CD4-positive, alpha-beta T cell treated with Interferon gamma for 1 hour (primary cell): ENCODE measurements around the gene TOGARAM1.
"Not testable (repeated sequence)": the region's sequence is repeated elsewhere in the genome, so short reads cannot be mapped to it uniquely, and the experiment has no call there.

Source experiments
- DNase-seq: peaks from one replicate; pipeline ENCODE4 v3.0.0-alpha.2; 2020

The TOGARAM1 gene

GRCh38 chr14:45041641-45042040 lies 79.7 kb downstream of the TOGARAM1 start:
- DNase-seq, result no peak

- no peak for DNase-seq
These were observed 82.6 kb downstream of the TOGARAM1 start for GRCh38 chr14:45044638-45045037.

- DNase-seq, result no peak
These were observed 86.4 kb downstream of the TOGARAM1 start for GRCh38 chr14:45048385-45048784.

- no peak for DNase-seq
These were observed 89.2 kb downstream of the TOGARAM1 start for GRCh38 chr14:45051180-45051579.

DNA sequence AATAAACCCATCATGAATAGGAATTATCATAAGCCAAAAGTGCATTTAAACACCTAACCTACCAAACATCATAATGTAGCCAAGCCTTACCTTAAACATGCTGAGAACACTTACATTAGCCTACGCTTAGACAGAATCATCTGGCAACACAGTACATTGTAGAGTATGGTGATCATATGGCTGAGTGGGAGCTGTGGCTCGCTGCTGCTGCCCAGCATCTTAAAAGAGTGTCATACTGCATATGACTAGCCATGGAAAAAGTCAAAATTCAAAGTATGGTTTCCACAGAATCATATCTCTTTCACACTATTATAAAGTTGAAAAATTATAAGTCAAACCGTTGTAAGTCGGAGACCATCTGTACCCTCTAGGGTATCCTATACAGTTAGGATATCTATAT lies 89.9 kb downstream of the TOGARAM1 start:
- no peak for DNase-seq

DNA sequence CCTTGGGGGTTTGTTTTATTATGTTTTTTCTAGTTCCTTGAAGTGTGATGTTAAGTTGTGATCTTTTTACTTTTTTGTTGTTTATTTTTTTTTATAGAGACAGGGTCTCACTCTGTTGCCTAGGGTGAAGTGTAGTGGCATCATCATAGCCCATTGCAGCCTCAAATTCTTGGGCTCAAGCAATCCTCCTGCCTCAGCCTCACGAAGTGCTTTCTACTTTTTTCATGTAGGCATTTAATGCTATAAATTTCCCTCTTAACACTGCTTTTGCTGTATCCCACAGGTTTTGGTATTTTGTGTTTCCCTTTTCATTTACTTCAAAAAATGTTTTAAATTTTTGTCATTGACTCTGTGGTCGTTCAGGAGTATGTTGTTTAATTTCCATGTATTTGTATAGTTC lies 95.4 kb downstream of the TOGARAM1 start:
- DNase-seq, result no peak

DNA sequence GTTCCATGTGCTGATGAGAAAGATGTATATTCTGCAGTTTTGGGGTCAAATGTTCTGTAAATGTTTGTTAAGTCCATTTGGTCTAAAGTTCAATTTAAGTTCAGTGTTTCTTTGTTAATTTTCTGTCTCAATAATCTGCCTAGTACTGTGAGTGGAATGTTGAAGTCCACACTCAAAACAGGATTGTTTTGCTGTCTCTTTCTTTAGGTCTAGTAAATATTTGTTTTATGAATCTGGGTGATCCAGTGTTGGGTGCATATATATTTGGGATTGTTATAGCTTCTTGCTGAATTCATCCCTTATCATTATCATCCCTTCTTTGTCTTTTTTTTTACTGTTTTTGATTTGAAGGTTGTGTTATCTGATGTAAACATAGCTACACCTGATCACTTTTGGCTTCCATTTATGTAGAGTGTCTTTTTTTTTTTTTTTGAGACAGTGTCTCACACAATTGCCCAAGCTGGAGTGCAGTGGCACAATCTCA lies 95.9 kb downstream of the TOGARAM1 start:
- DNase-seq, result no peak

DNA sequence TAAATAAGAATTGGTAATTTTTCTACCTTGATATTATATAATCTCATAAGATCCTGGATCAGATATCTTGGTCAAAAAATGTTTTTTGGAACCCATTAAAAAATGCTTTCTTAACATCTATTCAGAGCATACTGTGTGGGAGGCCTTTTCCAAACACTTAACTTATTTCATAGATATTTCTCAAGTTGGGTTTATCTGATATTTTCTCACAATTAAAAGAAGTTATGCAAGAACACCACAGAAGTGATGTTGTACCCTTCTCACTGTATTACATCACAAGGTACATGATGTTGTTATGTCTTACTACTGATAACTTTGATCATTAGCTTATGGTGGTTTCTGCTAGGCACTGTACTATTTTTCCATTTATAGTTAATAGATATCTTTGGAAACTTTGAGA lies 98.6 kb downstream of the TOGARAM1 start:
- DNase-seq, result no peak

- DNase-seq, result no peak
These were observed 103.5 kb downstream of the TOGARAM1 start for GRCh38 chr14:45065540-45065939.

GRCh38 chr14:45065956-45066355 lies 104.0 kb downstream of the TOGARAM1 start:
- no peak for DNase-seq

DNA sequence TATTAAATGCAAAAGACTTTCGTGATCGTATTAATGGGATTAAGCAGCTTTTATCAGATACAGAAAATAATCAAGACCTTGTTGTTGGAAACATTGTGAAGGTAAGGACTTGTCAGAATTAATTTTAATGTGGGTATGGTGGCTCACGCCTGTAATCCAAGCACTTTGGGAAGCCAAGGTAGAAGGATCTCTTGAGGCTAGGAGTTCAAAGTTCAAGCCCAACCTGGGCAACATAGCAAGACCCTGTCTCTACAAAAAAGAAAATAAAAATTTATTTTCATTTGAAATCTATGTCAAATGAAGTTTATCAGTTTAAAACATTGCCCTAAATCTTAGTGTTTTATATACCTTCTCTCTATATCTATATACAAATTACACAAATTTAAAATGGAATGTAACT lies 104.7 kb downstream of the TOGARAM1 start:
- DNase-seq, result no peak

- no peak for DNase-seq
These were observed 106.4 kb downstream of the TOGARAM1 start for GRCh38 chr14:45068396-45068795.

DNA sequence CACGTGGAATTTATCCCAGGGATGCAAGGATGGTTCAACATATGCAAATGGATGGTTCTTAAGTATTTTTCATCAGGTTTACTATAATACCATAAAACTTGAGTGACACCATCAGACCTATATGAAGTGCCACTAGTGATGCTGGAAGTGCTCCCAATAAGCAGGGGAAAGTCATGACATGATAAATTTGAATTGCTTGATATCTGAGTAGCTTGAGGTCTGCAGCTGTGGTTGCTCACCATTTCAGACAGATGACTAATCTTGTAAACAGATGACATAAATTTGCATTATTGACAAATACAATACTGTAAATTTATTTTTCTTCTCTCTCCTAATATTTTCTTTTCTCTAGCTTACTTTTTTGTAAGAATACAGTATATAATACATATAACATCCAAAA lies 108.2 kb downstream of the TOGARAM1 start:
- DNase-seq, result no peak

DNA sequence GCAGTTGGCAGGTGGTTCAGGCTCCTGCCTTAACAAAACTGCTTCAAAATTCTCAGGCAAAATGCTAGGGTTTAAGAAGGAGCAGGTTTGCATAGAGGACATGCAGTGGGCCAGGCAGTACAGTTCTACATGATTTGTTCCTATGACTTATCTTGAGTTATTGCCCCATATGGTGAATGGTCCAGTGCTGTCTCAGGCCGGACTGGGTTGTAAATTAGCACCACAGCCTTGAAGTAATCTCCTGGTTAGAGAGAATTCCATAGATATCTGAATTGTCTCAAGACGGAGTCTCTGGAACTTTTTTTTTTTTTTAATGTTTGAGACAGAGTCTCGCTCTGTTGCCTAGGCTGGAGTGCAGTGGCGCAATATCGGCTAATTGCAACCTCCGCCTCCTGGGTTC lies 110.1 kb downstream of the TOGARAM1 start:
- no peak for DNase-seq

DNA sequence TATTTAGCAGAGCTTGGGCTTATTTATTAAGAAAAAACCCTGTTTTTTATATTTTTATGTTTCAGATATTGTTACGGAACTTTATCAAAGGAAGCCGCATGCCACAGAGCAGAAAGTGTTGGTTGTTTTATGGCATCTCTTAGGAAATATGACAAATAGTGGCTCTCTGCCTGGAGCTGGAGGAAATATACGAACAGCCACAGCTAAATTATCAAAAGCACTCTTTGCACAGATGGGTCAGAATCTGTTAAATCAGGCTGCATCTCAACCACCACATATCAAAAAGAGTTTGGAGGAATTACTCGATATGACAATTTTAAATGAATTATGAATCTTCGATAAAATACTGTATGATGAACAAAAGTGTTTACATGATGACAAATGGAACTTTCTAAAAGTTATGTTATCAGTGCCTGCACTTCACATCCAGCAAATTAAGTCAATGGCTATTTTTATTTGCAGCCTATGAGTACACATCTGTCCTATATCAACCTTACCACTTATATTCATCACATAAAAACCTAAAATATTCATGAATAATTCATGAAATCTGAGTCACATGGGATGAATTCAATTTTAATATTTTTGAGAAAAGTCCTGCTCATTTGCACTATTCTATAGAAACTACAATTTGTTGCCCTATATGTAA lies 111.4 kb downstream of the TOGARAM1 start:
- no peak for DNase-seq

DNA sequence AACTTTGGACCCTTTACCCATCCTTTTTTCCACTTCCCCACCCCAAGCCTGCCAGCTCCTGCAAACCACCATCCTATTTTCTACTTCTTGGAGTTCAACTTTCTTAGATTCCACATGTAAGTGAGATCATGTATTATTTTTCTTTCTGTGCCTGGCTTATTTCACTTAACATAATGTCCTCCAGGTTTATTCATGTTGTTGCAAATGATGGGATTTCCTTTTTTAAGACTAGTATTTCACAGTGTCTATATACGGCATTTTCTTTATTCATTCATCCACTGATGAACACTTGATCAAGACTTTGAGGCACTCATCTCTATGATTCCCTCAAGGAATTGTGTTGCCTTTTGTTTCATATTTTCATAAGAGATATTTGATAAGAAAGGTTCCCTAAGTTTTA lies 116.3 kb downstream of the TOGARAM1 start:
- no peak for DNase-seq

GRCh38 chr14:45080416-45080968 lies 118.5 kb downstream of the TOGARAM1 start:
- DNase-seq, result not testable (repeated sequence)

GRCh38 chr14:45081096-45081495 lies 119.1 kb downstream of the TOGARAM1 start:
- not testable (repeated sequence) for DNase-seq

- no peak for DNase-seq
These were observed 120.4 kb downstream of the TOGARAM1 start for GRCh38 chr14:45082420-45082819.

- DNase-seq, result no peak
These were observed 121.6 kb downstream of the TOGARAM1 start for GRCh38 chr14:45083617-45083975.

DNA sequence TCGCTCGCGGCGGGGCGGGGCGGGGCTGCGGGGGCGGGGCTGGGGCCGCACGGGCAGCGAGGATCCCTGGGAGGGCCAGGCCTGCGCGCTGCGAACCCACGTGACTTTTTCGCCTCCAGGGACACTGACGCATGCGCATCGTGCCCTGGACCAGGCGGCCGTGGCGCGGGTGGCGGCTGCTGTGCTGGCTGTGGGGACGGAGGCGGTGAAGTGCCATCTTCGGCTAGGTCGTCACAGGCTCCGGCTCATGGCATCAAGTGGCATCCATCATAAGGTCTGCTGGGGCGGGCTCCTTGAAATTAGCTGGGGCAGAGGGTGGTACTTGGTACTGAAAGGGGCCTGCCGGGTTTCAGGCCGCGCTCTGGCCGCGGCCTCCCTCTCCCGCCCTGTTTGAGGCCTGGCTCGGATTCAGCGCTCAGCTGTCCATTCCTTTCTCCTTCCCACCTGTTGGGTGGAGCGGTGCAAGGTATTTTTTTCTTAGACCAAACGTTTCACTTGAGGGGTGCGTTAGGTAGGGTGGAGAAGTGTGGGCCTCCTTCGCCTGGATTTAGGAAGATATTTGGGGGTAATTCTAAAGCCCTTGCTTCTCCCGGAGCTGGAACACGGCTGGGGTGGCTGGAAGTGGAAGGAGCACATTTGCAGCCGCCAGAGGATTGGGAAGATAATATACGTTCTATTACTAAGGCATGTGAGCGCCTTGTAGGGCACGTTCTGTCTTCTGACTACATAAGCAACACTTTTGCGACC lies 122.2 kb downstream of the TOGARAM1 start, which contains the start of gene PRPF39:
TSS of gene PRPF39 (plus strand) at position 141 of the 747 bp plus-strand sequence. CDS start 11,124 bp downstream, outside the sequence.
- peak; percentile 95 for DNase-seq

- no peak for DNase-seq
These were observed 123.0 kb downstream of the TOGARAM1 start for GRCh38 chr14:45084946-45085346.

DNA sequence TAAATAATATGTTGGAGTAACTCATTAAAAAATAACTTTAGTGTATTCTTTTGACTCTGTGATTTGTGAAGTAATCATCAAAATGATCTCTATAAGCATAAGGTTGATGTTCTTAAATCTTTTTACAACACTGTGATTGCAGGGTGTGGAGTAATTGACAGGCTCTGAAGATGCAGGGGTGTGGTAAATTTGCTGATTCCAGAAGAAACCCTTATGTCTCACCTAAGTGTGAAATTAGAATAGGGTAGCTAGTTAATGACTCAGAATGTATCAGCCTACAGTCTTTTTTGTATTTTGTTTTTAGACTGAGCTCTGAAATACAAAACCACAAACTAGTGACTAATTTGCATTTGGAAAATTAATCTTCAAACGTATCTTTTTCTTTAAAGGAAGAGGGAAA lies 127.8 kb downstream of the TOGARAM1 start:
- DNase-seq, result no peak

DNA sequence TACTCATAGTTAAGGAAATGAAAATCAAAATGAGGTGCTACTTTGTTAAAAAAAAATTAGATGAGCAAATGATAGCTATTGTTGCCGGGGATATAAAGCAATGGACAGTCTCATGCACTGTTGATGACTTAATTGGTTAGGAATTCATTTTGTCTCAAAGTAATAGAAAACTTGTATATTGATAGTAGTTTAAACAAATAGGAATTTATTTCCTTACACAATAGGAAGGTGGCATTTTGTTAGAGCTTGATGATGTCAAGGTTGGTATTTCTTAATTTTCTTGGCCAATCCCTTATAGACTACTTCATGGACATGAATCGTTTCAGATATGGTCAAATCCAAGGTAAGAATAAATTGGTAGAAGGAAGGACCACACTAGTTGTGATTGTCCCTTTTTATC lies 129.7 kb downstream of the TOGARAM1 start:
- no peak for DNase-seq
